ENCODE measurements around the gene SLC10A6. TPM values are rescaled to one million over a fixed set of nuclear protein-coding genes. Genes with fewer than 3 reads are reported as not detected.

Gene SLC10A6
- total and polyA plus RNA-seq, 7 donors: 0.27 to 0.79 (median 0.31) TPM; not detected in 1

GRCh38 chr4:86855572-86855971 lies 6.4 kb upstream of the SLC10A6 start:
- Histone ChIP-seq H3K27me3 (ENCODE audit: insufficient read depth in 3 of 3, low read length in 2 of 3) (no peaks in the 10 kb centered on the region), H3K4me3 (no peak overlapping the region), H3K4me1 (no peaks in the 10 kb centered on the region), H3K36me3 (ENCODE audit: insufficient read depth in 1 of 2, low read depth in 1 of 2) (no peaks in the 10 kb centered on the region), H3K9me3 (no peaks in the 10 kb centered on the region), H3K27ac (no peak overlapping the region)
- ATAC-seq (no peak), DNase-seq (no peak)
- intact Hi-C loops (cut with DNase I): no loop called here
- 80 to 90% (median 82%) methylated on average over 2 of the region's 2 CpGs for WGBS, 3 donors
- TF ChIP-seq CTCF (IDR thresholded peaks at IDR 0.05): no peak

- Histone ChIP-seq H3K4me1 (no peaks in the 10 kb centered on the region), H3K36me3 (ENCODE audit: insufficient read depth in 1 of 2, low read depth in 1 of 2) (no peaks in the 10 kb centered on the region), H3K27me3 (ENCODE audit: insufficient read depth in 3 of 3, low read length in 2 of 3) (no peaks in the 10 kb centered on the region), H3K9me3 (no peaks in the 10 kb centered on the region), H3K4me3 (no peak overlapping the region), H3K27ac (no peak overlapping the region)
- DNase-seq (no peak), ATAC-seq (no peak)
- WGBS, 3 donors: 75 to 89% (median 84%) methylated on average over 5 of the region's 5 CpGs
- intact Hi-C loops (cut with DNase I): no loop called here
- no peak for TF ChIP-seq CTCF (IDR thresholded peaks at IDR 0.05)
Measured at GRCh38 chr4:86853209-86853608, 4.0 kb upstream of the SLC10A6 start.

- intact Hi-C loops (cut with DNase I): no loop called here
- no peak for DNase-seq
- peak overlapping the region; percentile 12 for H3K4me3 ChIP-seq
- no peak overlapping the region for H3K27ac ChIP-seq
- H3K27me3 ChIP-seq (ENCODE audit: insufficient read depth in 3 of 3, low read length in 2 of 3): no peaks in the 10 kb centered on the region
- no peaks in the 10 kb centered on the region for H3K4me1 ChIP-seq
- no peak for ATAC-seq
- no peaks in the 10 kb centered on the region for H3K9me3 ChIP-seq
- WGBS, 3 donors: 48 to 56% (median 55%) methylated on average over 7 of the region's 7 CpGs
- H3K36me3 ChIP-seq (ENCODE audit: insufficient read depth in 1 of 2, low read depth in 1 of 2): no peaks in the 10 kb centered on the region
- TF ChIP-seq CTCF (IDR thresholded peaks at IDR 0.05): no peak
Measured at GRCh38 chr4:86848136-86848535, 1.0 kb downstream of the SLC10A6 start.

GRCh38 chr4:86847571-86847970 lies 1.6 kb downstream of the SLC10A6 start:
- peak overlapping the region; percentile 12 for H3K4me3 ChIP-seq
- no peak for TF ChIP-seq CTCF (IDR thresholded peaks at IDR 0.05)
- H3K27ac ChIP-seq: no peak overlapping the region
- no peaks in the 10 kb centered on the region for H3K9me3 ChIP-seq
- intact Hi-C loops (cut with DNase I): no loop called here
- DNase-seq (no peak), ATAC-seq (no peak)
- H3K4me1 ChIP-seq: no peaks in the 10 kb centered on the region
- H3K27me3 ChIP-seq (ENCODE audit: insufficient read depth in 3 of 3, low read length in 2 of 3): no peaks in the 10 kb centered on the region
- H3K36me3 ChIP-seq (ENCODE audit: insufficient read depth in 1 of 2, low read depth in 1 of 2): no peaks in the 10 kb centered on the region
- 56 to 64% (median 63%) methylated on average over 4 of the region's 4 CpGs for WGBS, 3 donors

GRCh38 chr4:86846921-86847320 lies 2.3 kb downstream of the SLC10A6 start:
- no peaks in the 10 kb centered on the region for H3K36me3 ChIP-seq (ENCODE audit: insufficient read depth in 1 of 2, low read depth in 1 of 2)
- intact Hi-C loops (cut with DNase I): no loop called here
- H3K27me3 ChIP-seq (ENCODE audit: insufficient read depth in 3 of 3, low read length in 2 of 3): no peaks in the 10 kb centered on the region
- no peak for TF ChIP-seq CTCF (IDR thresholded peaks at IDR 0.05)
- no peaks in the 10 kb centered on the region for H3K4me1 ChIP-seq
- H3K27ac ChIP-seq: no peak overlapping the region
- no peaks in the 10 kb centered on the region for H3K9me3 ChIP-seq
- H3K4me3 ChIP-seq: no peak overlapping the region
- no peak for DNase-seq
- no peak for ATAC-seq
